Activated CD4-positive, alpha-beta T cell treated with anti-CD3 and anti-CD28 coated beads, Interleukin-2, amount 50 U/mL, for 4 hours (primary cell): ENCODE results near the gene LGALS16.
"Not testable (repeated sequence)": the region's sequence is repeated elsewhere in the genome, so short reads cannot be mapped to it uniquely, and the experiment has no call there.

Source experiments
- DNase-seq, 2 experiments: peaks; one replicate each; pipeline ENCODE4 v3.0.0-alpha.2; 2020

The LGALS16 gene

DNA sequence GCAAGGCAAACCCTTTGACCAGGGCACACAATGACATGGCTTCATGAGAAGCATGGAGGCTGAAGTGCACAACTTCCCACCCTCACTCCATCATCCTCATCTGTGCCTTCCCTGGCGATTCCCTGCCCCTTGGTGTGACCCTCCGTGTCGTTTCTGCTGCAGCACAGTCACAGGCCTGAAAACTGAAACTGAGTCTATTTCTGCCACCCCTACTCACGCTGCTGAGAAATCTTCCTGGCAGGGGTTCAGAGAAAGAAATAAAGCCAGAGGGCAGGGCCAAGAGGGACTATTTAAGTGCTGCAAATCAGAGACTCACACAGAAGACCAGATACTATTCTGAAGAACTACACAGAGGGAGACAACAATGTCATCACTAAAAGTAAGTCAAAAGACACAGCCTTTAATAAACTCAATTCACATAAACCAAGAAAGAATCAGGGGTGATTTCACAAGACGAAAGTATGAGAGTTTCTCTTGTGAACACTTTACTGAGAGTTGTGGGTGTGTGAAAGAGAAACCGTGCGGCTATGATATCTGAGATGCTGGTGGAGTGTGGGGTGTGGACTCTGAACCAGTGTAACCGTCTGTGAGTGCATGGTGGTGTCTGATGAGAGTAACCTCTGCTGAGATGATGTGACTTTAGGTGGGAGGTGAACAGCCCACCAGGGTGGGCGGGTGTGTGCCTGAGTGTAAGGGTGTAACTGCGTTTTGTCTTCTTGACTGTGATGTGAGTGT lies 23.5 kb downstream of the LGALS16 start:
- DNase-seq, result peak; percentile 24 to 27

DNA sequence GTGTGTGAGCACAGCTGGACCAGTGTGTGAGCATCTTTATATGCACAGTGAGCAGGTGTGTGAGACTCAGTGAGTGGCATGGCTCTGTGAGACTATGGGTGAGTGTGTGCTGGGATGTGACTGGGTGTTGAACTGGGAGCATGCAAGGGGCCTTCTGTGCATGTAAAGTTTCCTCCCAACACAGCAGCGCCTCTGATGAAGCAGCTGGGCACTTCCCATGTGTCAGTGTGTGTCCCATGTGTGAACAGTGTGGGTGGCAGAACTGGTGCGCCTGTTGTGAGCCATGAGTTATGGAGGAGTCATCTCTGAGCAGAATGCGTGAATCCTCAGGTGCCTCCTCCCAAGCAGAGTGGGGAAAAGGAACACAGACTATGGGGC lies 24.1 kb downstream of the LGALS16 start:
- DNase-seq, result peak; percentile 22 to 32

DNA sequence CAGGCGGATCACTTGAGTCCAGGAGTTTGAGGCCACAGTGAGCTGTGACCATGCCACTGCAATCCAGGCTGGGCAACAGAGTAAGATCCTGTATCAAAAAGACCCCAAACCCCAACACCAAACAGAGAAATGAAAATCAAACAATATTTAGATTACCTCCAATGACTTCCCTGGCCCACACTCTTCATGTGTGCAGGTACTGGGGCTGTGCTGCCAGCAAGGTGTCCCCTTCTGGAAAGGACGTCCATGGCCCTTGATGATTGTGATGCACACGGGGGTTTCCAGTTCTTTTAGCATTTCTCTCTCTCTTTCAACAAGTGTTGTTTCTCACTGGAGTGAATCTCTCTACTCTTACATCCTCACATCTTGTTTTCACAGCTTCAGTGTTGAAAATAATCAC lies 24.9 kb downstream of the LGALS16 start:
- no peak for DNase-seq

DNA sequence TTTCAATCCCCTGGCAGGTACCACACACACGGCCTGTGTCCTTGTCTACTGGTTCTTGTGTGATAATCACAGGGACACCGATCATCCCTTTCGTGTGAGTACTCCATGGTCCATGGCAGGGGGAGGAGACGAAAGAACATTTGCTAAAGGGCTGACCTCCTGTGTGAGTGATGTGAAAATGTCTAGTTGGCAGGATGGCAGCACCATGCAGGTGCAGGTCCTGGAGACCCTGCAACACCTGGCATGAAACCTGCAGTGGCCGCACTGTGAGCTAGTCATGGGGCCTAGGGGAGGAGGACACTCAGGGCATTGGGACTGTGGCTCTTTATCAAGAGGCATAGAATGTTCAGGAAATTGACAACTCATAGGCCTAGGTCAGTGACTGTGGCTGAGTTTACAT lies 25.7 kb downstream of the LGALS16 start:
- DNase-seq, result no peak

DNA sequence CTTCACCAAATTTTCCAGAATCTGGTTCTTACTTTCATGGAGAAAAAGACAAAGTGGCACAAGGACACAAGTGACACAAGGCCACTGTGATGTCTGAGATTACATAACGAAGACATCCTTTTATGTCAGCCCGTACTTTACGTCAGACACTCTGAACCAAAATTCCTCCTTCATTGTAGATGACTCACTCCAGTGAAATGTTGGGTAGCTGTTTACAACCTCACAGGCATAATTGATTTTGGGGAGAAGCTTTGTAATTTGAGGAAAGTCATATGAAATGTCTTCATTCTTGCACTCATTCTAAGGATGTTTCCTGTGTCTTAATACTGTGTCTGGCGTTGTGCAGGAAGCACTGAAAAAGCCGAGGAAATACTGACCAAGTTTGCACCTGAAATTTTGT lies 28.6 kb downstream of the LGALS16 start:
- no peak for DNase-seq

DNA sequence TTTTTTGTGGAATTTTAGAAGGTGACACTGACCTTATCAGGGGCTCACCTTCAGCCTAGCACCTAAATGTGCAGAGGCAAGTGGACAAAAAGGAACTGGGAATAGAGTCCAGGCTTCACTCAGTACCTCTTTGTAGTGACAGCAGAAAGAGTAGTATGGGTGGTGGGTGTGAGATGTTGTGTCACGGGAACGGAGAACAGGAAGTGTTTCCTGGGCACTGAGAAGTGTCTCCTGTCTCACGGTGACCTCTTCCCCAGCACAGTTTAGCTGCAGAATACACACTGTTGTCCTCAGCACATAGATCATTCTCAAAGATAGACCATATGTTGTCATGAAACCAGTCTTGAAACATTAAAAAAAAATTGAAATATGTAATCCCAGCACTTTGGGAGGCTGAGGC lies 31.0 kb downstream of the LGALS16 start:
- DNase-seq, result no peak

DNA sequence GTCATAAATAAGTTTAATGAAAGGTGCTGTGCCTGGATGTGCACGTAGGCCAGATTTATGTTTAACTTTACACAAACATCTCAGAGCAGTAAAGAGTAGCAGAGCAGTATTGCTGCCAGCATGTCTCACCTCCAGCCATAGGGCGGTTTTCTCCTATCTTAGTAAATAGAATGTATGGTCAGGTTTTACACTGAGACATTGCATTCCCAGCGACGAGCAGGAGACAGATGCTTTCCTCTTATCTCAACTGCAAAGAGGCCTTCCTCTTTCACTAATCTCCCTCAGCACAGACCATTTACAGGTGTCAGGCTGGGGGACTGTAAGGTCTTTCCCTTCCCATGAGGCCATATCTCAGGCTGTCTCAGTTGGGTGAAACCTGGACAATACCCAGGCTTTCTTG lies 32.9 kb downstream of the LGALS16 start:
- DNase-seq, result not testable (repeated sequence)

DNA sequence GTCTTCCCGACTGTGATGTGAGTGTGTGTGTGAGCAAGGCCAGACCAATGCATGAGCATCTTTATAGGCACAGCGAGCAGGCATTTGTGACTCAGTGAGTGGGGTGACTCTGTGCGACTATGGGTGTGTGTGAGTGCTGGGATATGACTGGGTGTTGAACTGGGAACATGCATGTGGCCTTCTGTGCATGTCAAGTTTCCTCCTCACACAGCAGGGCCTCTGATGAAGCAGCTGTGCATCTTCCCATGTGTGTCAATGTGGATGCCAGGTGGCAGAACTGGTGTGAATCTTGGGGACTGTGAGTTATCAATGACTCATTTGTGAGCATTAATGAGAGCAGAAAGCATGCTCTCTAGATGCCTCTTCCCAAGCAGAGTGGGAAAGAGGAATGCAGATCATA lies 36.5 kb downstream of the LGALS16 start:
- DNase-seq, result no peak

DNA sequence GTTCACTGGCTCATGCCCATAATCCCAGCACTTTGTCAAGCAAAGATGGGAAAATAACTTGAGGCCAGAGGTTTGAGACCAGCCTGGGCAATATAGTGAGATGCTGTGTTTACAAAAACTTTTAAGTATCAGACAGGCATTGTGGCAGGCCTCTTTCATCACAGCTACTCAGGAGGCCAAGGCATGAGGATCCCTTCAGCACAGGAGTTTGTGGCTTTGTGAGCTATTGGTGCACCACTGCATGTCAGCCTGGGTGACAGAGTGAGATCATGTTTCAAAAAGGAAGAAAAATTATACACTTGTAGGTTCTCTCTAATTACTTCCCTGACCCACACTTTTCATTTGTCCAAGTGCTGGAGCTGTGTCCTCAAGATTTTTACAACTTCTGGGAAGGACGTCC lies 37.1 kb downstream of the LGALS16 start:
- DNase-seq, result no peak

DNA sequence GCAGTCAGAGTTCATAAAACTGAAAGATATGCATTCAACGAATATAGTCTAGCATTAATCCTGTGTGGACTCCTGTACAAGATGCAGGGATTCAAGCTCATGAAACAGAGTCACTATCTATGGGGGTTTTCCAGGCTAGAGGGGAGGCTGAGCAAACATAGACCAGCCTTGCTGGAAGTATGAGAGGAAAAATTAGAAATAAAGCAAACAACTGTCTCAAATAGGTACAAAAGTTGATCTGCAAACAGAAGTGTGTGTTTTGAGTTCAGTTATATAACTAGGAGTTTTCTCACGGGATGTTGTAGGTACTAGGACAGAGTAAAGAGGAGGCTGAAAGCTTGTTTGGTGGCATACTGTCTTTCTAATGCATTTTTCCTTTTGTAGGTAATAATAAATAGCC lies 40.0 kb downstream of the LGALS16 start:
- DNase-seq, result no peak

DNA sequence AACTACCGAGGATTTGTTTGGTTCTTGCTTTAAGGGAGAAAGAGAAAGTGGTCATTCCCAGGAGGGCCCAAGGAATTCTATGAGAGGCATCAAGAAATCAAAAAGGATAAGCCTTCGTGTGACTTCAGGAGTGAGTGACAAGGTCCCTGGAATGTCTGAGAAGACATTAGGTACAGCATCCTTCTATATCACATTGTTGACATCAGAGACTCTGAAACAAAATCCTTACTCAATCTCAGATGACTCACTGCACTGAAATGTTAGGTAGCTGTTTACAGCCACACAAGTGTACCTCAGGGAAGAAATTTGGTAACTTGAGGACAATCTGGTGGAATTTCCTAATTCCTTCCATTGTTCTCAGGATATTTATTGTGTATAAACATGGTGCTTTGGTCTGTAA lies 40.7 kb downstream of the LGALS16 start:
- DNase-seq, result no peak

DNA sequence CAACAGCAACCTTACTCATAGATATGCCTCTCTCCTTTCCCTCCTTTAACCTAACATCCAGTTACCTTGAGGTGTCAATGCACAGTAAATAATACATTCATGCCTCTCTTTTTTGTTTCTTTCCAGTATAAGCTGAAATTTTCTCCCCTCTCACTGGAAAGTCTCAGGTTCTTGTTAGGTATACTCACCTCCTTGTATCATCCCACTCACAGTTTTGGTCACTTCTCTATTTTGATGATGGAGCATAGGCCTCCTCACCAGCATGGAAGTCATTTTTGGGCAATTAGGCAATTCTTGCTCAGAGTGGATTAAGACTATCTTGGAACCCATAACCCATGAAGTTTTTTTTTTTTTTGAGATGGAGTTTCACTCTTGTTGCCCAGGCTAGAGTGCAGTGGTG lies 42.8 kb downstream of the LGALS16 start:
- no peak for DNase-seq

DNA sequence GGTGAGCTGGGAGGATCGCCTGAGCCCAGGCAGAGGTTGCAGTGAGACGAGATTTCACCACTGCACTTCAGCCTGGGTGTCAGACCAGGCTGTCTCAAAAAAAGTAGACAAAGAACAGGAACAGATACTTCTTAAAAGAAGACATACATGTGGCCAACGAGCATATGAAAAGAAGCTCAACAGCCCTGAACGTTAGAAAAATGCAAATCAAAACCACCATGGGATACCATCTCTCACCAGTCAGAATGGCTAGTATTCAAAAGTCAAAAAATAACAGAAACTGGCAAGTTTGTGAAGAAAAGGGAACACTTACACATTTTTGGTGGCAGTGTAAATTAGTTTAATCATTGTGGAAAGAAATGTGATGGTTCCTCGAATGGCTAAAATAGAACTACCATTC lies 45.6 kb downstream of the LGALS16 start:
- DNase-seq, result no peak

DNA sequence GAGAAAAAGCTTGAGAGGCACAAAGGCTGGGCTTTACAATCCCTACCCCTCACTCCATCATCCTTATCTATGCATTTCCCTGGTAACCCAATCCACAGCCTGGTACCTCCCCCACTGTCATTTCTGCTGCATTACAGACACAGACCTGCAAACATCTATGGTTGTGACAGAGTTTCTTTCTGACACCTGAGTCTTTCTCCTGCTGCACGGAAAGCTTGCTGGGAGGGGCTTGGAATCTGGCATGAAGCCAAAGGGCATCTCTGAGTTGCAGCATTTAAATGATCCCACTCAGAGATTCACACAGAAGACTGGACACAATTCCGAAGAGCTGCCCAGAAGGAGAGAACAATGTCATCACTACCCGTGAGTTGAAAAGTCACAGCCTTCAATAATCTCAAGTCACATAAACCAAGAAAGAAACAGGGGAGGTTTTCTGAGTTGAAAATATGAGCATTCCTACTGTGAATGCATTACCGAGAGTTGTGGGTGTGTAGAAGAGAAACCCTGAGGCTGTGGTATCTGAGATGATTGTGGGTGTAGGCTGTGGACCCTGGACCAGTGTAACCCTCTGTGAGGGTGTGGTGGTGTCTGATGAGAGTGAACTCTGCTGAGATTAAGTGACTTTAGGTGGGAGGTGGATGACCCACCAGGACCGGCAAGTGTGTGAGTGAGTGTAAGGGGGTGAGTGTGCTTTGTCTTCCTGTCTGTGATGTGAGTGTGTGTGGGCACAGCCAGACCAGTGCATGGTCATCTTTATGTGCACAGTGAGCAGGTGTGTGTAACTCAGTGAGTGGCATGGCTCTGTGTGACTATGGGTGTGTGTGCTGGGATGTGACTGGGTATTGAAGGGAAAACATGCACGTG lies 48.7 kb downstream of the LGALS16 start, which contains the start of gene LGALS14:
TSS of gene LGALS14 (plus strand) at position 301 of the 864 bp plus-strand sequence. CDS start at position 349, 48 bp downstream.
- DNase-seq, result no peak

DNA sequence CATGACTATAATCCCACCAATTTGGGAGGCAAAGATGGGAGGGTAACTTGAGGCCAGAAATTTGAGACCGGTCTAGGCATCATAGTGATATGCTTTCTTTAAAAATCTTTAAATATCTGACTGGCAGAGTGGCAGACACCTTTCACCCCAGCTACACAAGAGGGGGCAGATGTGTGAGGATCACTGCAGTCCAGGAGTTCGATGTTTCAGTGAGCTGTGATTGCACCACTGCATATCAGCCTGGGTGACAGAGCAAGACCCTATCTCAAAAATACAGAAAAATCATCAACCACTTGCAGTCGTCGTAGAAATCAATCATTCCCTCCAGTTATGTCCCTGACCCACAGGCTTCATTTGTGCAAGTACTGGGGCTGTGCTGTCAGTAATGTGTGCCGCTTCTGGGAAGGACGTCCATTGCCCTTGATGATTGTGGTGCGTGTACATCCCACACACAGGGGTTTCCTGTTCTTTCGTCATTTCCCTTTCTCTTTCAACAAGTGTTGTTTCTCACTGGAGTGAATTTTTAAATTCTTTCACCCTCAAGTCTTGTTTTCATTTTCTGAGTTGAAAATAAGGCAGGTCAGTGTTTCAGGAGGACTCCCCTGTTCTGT lies 50.0 kb downstream of the LGALS16 start:
- DNase-seq, result peak; percentile 13 to 17

DNA sequence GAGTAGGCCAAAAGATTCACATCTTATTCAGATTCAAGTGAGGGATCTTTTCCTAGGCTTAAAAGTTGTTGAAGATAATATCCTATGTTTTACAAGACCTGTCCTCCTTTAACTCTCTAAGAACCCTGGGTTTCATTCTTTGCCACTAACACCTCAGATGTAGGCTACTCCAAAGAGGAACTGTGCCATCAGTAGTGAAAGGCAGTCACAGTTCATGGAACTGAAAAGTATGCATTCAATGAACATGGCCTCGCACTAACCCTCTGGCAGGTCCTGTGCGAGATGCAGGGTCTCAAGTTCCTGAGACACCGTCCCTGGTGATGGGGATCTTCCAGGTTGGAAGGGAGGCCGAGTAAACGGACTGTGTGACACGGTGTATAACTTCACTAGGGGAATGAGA lies 52.9 kb downstream of the LGALS16 start:
- DNase-seq, result no peak

DNA sequence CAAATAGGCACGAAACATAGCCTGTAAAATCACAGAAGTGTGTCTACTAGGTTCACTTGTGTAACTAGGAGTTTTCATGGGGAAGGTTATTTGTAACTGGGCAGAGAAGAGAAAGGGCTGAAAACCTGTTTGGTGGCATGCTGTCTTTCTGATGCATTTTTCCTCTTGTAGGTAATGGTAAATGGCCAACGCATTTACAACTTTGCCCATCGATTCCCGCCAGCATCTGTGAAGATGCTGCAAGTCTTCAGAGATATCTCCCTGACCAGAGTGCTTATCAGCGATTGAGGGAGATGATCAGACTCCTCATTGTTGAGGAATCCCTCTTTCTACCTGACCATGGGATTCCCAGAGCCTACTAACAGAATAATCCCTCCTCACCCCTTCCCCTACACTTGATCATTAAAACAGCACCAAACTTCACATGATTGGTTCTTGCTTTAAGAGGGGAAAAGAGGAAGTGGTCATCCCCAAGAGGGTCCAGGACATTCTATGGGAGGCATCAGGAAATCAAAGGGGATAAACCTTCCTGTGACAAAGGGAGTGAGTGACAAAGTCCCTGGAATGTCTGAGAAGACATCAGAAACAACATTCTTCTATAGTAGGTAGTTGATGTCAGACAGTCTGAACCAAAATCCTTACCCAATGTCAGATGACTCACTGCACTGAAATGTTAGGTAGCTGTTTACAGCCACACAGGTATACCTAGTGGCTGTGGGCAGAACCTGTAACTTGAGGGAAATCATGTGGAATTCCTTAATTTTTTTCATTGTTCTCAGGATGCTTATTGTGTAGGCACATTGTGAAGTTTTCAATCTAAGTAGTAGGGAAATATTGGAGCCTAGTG lies 53.5 kb downstream of the LGALS16 start:
- DNase-seq, result no peak
